ENCODE data around the gene TICRR.
"Not testable (repeated sequence)": the region's sequence is repeated elsewhere in the genome, so short reads cannot be mapped to it uniquely, and the experiment has no call there.

TICRR gene

DNA sequence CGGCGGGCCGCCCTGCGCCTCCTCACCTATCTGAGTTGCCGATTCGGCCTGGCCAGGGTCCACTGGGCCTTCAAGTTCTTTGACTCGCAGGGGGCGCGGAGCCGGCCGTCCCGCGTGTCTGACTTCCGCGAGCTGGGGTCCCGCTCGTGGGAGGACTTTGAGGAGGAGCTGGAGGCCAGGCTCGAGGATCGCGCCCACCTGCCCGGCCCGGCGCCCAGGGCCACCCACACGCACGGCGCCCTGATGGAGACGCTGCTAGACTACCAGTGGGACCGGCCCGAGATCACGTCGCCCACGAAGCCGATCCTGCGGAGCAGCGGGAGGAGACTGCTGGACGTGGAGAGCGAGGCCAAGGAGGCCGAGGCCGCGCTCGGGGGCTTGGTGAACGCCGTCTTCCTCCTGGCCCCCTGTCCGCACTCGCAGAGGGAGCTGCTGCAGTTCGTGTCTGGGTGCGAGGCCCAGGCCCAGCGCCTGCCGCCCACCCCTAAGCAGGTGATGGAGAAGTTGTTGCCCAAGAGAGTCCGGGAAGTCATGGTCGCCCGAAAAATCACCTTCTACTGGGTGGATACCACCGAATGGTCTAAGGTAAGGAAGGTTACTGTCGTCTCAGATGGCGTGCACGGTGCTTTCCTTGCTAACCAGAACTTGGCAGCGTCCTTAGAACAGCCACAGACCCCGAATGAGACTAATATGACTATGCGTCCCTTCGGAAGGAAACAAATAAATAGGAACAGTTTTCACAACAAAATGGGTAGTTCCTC lies 567 bp downstream of the TICRR start:
- DNase-seq = no peak

DNA sequence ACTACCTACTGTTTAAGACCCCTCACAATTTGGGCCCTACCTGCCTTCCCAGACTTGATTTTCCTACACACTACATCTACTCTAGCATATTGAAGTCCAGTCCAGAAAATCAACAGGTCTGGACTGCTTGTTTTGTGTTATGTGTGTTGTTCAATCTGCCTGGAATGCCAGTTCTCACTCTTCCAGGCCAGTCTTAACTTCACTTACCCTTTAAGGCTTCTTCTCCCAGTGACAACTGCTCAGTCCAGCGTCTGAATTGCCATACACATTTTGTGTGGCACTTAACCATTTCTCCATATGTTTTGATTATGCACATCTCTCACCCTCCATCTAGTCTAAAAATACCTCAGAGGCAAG lies 1.1 kb downstream of the TICRR start:
- DNase-seq = no peak

DNA sequence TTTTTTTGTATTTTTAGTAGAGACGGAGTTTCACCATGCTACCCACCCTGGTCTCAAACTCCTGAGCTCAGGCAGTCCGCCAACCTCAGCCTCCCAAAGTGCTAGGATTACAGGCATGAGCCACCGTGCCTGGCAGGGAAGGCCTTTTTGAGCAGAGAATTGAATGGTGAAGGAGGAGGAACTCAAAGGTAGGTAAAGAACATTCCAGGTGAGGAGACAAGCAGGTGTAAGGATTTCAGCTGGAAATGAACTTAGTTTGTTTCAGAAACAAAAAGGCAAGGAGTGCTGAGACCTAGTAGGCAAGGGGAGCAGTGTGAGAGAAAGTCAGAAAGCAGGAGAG lies 2.5 kb downstream of the TICRR start:
- no peak for DNase-seq

DNA sequence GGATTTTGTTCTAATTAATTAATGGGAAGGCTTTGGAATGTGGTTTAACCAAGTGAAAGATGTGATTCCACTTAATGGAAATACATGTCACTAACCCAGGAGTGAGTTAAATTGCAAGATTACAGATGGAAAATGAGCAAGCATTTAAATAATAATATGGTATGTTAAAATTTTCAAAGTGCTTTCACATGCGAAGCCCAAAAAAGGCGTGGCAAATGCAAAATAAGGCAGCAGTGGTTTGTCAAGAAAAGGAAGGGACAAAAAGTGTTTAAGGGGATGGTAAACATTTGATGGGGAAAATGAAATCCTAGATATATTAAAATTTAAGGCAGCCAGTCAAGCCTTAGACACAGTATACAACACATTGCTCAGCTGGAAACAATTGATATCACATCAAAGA lies 2.9 kb downstream of the TICRR start:
- no peak for DNase-seq

DNA sequence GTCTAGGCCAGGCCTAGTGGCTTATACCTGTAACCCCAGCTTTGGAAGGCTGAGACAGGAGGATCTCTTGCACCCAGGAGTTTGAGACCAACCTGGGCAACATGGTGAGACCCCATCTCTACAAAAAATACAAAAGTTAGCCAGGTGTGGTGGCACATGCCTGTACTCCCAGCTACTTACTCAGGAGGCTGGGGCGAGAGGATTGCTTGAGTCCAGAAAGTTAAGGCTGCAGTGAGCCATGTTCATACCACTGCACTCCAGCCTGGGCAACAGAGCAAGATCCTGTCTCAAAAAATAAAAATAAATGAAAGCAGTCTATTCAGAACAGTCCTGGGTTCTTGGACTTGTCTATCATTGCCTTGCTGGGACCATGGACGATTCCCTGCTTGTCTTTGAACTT lies 5.5 kb downstream of the TICRR start:
- not testable (repeated sequence) for DNase-seq

DNA sequence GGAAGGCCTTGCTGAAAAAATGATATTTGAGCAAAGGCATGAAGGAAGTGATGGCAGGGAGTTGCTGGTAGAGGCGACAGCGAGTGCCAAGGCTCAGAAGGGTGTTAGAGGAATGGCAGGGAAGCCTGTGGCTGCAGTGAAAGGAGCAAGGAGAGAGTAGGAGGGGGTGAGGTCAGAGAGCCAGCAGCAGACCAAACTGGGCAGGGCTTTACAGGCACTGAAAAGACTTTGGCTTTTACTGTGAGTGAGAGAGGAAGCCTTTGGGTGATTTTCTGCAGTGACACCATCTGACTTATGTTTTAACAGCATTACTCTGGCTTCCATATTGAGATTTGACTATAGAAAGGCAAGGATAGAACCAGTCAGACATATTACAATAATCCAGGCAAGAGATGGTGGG lies 11.4 kb downstream of the TICRR start:
- DNase-seq = no peak

DNA sequence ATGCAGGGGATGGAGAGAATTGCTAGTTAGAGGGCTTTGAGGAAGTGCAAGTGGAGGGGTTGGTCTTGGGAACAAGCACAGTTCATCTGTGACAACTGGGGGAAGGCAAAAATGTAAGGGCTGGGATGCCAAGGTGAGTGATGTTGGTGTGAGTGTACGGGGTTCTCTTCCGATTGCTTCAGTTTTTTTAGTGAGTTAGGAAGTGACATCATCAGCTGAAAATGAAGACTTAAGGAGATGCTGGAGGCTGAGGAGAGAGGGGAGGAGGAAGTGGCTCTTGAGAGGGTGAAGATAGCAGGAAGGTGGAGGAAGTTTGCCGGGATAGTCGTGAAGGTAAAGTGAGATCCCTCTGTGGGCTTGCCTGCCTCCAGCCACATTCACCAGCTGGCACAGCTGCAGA lies 12.7 kb downstream of the TICRR start:
- no peak for DNase-seq

DNA sequence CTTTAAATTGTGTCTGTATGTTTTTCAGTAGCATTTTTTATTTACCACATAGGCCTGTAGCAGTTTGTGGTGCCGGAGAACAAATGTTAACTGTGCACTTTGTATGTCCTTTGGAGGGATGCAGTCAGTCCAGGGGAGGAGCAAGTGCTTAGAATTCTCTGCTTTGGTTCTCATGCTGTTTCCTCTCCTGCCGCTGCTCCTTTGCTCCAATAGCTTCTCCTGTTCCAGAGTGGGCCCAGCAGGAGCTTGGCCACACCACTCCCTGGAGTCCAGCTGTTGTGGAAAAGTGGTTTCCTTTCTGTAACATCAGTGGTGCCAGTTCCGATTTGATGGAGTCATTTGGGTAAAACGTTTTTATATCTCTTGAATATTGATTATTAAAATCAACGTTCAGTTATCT lies 16.6 kb downstream of the TICRR start:
- DNase-seq = no peak

DNA sequence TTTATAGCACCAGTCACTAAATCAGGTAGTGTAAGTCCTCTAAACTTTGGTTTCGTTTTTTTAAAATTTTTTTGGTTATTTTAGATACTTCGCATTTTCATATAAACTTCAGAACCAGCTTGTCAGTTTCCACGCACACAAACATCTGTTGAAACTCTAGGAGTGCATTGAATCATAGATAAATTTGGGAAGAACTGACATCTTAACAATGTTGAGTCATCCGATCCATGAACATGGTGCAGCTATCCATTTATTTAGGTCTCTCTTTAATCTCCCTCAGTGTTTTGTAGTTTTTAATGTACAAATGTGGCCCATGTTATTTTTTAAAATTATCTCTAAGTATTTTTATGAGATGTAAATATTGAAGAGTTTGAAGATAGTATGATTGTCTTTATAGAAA lies 17.7 kb downstream of the TICRR start:
- no peak for DNase-seq

DNA sequence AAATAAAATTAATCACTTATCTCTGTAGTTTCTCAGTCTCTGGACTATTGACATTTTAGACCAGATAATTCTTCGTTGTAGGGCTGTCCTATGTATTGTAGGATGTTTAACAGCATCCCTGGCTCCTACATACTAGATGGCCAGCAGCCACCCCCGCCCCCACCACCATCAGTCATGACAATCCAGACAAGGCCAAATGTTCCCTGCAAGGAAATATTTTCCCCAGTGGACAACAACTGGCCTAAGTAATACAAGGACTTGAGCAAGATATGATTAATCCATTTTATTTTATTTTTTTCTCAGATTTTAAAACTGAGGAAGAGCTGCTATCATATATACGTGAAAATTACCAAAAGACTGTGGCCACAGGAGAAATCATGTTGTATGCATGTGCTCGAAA lies 23.8 kb downstream of the TICRR start:
- no peak for DNase-seq

DNA sequence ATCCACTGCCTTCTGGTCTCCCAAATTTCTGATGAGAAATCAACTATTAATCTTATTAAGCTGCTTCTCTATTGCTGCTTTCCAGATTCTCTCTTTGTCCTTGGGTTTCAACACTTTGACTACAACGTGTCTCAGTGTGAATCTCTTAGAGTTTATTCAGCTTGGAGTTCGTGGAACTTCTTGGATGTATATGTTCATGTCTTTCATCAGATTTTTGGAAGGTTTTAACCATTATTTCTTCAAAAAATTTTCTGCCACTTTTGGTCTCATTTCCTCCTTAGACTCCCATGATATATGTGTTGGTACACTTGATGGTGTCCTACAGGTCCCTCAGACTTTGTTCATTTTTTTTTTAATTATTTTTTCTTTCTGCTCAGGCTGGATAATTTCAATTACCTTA lies 36.0 kb downstream of the TICRR start:
- DNase-seq = no peak

DNA sequence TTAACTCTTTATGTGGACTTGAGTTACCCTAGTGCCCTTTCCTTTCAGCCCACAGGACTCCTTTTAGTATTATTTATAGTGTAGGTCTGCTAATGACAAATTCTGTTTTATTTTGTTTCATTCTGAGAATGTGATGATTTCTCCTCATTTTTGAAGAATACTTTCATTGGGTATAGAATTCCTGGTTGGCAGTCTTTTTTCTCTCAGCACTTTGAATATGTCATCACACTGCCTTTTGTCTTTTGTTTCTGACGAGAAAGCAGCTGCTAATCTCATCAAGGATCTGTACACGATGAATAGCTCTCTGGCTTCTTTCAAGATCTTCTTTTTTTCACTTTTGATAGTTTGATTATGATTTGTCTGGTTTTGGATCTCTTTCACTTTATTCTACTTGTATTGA lies 37.8 kb downstream of the TICRR start:
- DNase-seq = no peak

DNA sequence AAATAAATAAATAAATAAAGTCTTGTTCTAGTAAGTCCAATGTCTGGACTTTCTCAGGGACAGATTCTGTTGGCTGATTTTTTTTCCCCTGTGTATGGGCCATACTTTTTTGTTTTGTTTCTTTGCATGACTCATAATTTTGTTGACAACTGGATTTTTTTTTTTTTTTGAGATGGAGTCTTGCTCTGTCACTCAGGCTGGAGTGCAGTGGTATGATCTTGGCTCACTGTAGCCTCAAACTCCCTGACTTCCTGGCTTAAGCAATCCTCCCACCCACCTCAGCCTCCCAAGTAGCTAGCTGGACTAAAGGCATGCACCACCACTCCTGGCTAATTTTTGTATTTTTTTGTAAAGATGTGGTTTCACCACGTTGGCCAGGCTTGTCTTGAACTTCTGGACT lies 38.9 kb downstream of the TICRR start:
- DNase-seq = no peak

DNA sequence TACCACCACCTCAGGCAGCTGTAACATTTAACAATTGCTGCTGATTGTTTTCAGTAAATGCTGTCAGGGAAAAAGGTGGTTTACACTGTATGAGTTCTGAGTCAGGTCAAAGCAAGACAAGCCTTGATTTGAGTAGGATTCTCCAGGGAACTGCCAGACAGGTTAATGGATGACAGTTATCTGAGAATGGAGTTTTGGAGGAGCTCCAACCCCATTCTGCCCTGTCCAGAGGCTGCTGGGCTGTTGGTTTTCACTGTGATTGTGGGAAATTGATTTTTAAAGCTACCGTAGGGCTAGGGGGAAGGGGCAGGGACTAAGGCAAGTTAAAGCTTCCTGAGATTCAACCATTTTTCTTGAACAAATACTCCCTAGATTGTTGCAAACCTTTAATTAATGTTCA lies 39.9 kb downstream of the TICRR start:
- no peak for DNase-seq

DNA sequence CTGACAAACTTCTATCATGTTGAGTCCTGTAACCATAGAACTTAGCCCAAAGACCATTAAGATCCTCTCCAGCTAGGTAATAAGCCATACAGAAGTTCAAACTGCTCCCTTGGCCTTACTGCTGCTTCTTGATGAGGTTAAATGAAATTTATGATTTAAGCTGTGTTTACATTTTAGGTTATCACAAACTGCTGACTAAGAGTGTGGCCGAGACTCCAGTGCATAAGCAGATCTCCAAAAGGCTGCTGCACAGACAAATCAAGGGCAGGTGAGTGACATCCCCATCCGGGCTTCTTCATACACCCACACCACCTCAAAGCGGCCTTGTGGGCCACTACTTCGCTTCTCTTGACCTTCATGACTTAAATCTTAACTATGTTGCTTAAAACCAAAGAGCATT lies 41.0 kb downstream of the TICRR start:
- DNase-seq = no peak

DNA sequence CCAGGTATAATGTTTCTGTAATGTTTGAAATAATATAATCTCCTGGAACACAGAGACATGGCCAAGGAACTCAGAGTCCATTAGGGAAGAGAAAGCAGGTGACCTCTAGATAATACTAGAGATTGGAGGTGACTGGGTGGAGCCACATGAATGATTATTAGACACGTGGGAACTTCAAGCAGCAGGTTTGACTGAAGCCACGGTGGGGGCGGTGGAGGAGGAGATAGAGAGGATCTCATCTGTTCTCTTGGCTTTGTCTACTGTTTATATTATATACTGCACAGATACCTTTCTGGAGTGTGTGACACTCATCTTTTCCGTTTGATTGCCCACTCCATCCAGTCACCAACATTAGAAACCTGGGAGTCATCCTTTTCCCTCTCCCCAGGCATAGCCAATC lies 46.3 kb downstream of the TICRR start:
- DNase-seq = no peak

DNA sequence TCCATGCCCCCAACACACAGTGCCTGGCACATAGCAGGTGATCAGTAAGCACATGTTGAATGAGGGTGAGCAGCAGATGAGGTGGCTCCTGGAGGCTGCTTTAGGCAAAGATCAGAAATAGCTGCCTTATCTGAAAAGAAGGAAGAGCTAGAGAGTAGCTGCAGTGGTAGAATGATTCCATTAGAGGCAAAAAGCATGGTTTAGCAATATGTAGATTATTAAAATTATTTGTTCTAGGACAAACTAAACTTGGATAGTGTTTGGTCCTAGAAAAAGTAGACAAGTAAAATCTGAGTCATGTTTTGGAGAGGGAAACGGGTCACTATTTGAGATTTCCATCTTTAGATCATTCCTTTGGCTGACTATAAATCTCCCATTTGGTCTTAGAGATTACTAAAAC lies 47.9 kb downstream of the TICRR start:
- DNase-seq = no peak

DNA sequence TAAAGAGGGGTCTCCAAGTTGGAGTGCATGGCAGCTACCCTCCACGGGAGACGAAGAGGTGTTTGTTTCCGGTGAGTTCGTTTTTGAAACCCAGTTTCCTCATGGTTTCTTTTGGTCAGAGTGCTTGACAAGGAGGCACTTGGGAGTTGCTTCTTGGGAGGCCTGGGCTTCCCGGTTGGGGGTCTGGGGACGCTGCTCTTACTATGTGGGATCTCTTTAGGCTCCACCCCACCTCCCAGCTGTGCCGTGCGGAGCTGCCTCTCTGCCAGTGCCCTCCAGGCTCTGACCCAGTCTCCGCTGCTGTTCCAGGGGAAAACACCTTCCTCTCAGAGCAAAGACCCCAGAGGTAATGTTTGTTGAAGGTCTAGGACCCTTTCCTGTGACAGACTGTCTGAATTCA lies 50.4 kb downstream of the TICRR start:
- no peak for DNase-seq

DNA sequence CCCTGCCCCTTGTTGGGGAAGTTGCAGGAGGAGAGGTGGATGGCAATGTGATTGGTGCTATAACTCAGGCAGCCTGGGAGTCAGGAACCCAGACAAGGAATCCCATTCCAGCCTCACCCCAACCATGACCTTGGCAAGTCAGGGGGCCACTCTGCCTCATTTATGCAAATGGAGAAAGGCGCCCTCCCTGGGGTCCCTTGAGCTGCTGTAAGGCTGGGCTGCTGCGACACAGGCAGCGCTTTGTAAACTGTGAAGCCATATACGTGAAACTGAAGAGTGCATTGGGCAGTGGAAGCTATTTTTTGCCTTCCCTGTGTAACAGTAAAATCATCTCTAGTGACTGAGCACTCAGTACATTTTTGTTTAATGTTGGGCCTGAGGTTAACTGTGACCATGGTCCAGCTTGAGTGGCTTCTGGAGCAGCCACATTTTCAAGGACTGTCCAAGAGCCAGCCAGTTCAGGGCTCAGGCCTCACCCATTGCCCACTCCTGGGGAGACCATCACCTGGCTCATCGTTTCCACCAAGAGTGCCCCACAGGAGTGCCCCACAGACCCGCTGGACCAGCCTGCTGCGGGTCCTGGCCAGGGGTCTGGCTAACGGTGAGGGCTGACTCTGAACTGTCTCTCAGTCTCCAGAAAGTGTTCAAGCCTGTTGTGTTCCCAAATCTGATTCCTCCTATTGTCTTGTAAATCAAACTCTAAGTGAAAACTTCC lies 52.1 kb downstream of the TICRR start:
- DNase-seq = no peak

DNA sequence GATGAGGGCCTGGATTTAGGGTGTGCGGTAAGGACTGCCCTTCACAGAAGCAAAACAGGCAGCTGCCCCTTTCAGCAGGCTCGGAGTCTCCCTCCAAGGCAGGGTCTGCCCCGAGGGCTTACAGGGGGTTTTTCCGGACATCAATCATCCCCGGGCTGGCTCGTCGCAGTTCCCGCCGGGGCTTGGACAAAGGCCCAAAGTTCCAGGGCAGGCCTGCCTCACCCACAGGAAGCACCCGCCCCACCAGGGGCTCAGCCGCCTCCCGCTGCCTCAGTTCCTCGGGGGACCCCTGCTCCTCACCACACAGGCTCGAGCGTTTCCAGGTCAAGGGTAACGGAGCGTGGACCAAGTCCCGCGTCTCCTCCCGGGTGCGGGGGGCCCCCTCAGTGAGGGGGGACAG lies 53.0 kb downstream of the TICRR start:
- no peak for DNase-seq

DNA sequence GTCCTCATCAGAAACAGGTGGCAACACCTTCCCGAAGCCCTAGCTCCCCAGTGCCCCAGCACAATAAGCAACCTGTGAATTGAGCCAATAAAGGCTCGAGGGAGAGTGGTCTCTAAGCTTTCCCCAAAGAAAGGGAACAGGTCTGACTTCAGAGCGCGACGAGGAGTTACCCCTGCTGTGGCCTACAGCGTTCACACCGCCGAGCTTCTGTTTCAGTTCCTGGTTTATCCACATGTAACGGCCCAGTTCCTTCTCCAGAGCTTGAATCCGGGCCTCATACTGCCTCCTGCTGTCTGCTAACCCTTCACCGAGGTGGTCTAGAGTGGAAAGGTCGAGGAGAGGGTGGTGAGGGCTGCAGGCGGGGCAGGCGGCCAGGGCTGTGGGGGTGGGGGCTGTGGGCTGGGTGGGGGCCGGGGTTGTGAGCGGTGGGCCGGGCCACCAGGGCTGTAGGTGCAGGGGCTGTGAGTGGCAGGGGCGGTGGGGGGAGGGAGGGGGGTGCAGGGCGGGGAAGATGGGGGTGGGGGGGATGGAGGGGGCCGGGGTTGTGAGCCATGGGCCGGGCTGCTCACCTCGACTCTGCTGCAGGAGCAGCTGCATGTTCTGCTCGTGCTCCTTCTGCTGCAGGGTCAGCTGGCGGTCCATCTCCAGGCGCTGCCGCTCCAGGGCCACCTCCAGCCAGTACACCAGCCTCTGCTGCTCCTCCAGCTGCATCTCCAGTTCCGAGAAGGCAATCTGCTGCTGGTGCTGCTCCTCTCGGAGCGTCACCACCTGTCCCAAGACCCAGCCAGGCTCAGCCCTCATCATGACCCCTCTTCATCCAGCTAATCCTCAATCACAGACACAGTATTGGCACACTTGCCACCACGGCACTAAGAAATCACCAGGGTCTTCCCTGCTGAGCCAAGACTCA lies 53.8 kb downstream of the TICRR start:
- no peak for DNase-seq

DNA sequence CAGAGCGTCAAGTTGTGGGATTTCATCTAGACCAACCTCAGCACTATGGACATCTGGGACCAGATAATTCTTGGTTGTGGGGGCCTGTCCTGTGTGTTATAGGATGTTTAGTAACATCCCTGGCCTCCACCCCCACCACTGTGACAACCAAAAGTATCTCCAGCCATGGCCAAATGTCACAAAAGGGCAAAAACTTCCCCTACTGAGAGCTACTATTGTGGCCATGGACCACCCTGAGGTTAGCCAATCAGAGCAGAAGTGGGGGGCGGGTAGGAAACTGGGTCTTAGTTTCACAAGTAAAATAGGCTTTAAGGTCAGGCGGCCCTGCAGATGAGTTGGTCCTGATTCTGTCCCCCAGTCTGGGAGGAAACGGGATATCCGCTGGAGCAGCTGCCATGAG lies 54.6 kb downstream of the TICRR start:
- DNase-seq = no peak

DNA sequence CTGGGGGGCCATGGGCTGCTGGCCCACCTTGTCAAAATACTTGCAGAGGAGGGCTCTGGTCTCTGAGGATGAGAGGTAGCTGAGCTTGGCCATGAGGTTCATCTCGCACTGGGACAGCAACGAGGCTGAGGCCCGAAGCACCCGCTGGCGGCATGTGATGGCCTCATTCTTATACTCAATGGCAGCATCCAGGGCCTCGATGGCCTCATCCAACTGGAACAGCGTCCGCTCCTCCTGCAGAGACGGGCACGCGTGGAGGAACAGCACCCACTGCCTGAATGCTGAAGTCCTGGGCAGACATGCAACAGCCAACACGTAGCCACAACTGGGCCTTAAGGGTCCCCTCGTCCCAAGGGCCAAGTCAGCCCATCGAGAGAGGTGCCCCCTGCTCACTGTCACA lies 55.0 kb downstream of the TICRR start:
- DNase-seq = no peak
